Endothelial cell of umbilical vein (primary cell): ENCODE measurements around the gene SFT2D2.

Source experiments
- EZH2 ChIP-seq: IDR thresholded peaks from 2 replicates; pipeline ENCODE4 v1.6.1; 2012; ENCODE audit warnings: borderline replicate concordance, low read depth, mild to moderate bottlenecking, moderate library complexity, low read length, inconsistent platforms; ENCODE audit not compliant: severe bottlenecking
- POLR2A ChIP-seq: IDR thresholded peaks from 2 replicates; pipeline ENCODE4 v1.6.1; 2012; ENCODE audit warnings: low read depth, mild to moderate bottlenecking, control low read depth, low read length
- TF ChIP-seq, protein P1 (sequence below), 2 donors: IDR thresholded peaks; 1 replicate in 1 of 2; 2 replicates in 1 of 2; pipeline ENCODE4 v1.5.1; 2011; ENCODE audit warnings: low read length in 2 of 2, mild to moderate bottlenecking in 2 of 2, moderate library complexity in 2 of 2, control low read depth in 1 of 2, inconsistent platforms in 1 of 2, low read depth in 1 of 2; ENCODE audit not compliant: insufficient read depth in 1 of 2; ENCODE audit errors: extremely low read depth in 1 of 2
- TF ChIP-seq, protein P2 (sequence below): IDR thresholded peaks from 2 replicates; pipeline ENCODE4 v1.6.1; 2011; ENCODE audit not compliant: insufficient read depth, insufficient read length

DNA sequence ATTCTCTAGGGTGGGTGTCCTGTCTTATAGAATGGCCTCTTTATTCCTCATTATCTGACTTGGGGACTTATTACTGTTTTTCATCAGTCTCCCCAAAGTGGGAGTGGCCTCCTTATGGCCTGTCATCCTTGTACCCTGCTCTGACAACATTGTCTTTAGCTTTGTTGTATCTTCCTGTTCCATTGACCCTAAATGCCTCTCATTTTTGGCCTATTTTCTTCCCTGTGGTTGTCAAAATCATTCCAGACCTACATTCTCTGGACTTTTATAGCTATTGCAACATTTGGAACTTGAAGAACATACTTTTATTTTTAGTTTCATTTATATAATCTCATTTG lies 9.7 kb downstream of the SFT2D2 start:
- TF ChIP-seq, protein P1, sequence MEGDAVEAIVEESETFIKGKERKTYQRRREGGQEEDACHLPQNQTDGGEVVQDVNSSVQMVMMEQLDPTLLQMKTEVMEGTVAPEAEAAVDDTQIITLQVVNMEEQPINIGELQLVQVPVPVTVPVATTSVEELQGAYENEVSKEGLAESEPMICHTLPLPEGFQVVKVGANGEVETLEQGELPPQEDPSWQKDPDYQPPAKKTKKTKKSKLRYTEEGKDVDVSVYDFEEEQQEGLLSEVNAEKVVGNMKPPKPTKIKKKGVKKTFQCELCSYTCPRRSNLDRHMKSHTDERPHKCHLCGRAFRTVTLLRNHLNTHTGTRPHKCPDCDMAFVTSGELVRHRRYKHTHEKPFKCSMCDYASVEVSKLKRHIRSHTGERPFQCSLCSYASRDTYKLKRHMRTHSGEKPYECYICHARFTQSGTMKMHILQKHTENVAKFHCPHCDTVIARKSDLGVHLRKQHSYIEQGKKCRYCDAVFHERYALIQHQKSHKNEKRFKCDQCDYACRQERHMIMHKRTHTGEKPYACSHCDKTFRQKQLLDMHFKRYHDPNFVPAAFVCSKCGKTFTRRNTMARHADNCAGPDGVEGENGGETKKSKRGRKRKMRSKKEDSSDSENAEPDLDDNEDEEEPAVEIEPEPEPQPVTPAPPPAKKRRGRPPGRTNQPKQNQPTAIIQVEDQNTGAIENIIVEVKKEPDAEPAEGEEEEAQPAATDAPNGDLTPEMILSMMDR (IDR thresholded peaks at IDR 0.05; ENCODE audit: extremely low read depth in 1 of 2, insufficient read depth in 1 of 2, low read depth in 1 of 2, low read length in 2 of 2) = no peak
- TF ChIP-seq EZH2 (no peak), POLR2A (no peak)
- TF ChIP-seq, protein P2, sequence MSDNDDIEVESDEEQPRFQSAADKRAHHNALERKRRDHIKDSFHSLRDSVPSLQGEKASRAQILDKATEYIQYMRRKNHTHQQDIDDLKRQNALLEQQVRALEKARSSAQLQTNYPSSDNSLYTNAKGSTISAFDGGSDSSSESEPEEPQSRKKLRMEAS = no peak
